Stimulated activated CD8-positive, alpha-beta memory T cell treated with anti-CD3 and anti-CD28 coated beads, Interleukin-15, amount 100 ng/mL, for 1 hour (primary cell): ENCODE data around the gene HID1.
A peak's percentile ranks its signal among the peaks of the same experiment; 100 is the strongest.

Experiments used
- DNase-seq: peaks from one replicate; pipeline ENCODE4 v3.0.0-alpha.2; 2020; ENCODE audit warnings: low read depth

The HID1 gene

DNA sequence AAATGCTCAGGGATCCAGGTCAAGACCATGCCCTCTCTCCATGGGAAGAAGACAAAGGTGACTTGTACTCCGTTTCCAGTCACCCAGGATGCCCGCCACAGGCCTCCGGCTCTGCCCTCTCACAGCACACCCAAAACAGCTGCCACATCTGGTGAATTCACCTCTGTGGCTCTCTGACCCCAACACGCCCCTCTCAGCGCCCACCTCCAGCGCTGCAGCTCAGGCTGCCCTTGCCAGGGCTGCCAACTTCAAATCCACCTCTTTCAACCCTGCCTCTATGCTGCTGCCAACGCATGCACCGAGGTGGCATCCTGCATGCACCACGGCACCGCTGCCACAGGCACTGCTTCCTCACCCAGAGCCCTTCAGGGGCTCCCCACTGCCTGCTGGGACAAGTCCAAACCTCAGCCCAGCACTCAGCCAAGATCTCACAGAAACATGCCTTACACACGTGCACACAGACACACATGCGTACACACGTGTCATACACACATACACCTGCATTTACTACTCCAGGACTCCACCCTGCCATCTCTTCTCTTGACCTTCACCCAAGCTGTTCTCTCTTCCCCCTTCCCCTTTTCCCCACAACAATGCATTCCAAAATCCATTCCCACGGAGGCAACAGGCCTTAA is 7.5 kb downstream of the HID1 start:
- DNase-seq, result no peak

DNA sequence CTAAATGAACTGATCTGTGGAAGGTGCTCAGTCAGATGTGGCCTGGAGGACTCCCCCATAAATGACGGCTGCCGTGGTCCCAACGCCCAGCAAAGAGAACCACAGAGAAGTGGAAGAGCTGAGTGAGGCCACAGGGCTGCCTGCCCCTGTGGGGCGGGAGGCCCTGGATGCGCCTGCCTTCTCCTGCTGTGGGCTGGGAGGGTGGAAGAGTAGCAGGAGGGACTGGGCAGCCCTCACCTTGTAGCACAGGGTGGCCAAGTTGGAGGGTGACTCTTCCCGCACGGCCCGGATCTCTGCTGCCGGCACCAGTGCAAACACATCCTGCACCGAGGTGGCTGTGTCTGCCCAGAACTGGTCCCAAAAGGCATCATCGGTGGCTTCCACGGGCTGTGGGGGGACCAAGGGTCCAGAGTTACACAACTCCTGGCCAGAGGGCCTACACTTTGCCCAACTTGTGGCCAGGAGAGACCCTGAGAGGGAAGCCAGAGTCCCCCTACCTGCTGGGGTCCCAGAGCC is 8.3 kb downstream of the HID1 start:
- DNase-seq, result no peak

DNA sequence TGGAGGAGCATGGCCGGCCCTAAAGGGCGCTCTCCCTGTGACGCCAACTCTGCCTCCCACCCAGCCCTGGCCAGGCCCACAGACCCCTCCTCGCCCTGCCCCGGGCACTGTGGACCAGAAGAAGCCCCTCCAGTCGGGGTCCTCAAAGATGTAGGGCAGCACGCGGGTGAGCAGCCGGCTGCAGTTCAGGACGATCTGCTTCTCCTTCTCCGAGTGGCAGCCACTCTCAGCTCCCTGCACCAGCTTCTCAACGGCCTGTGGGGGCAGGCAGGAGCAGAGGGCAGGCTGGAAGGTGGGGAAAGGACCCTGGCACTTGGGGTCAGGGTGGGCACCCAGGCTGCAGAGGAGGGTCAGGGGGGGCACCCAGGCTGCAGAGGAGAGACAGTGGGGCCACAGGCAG is 8.9 kb downstream of the HID1 start:
- no peak for DNase-seq

DNA sequence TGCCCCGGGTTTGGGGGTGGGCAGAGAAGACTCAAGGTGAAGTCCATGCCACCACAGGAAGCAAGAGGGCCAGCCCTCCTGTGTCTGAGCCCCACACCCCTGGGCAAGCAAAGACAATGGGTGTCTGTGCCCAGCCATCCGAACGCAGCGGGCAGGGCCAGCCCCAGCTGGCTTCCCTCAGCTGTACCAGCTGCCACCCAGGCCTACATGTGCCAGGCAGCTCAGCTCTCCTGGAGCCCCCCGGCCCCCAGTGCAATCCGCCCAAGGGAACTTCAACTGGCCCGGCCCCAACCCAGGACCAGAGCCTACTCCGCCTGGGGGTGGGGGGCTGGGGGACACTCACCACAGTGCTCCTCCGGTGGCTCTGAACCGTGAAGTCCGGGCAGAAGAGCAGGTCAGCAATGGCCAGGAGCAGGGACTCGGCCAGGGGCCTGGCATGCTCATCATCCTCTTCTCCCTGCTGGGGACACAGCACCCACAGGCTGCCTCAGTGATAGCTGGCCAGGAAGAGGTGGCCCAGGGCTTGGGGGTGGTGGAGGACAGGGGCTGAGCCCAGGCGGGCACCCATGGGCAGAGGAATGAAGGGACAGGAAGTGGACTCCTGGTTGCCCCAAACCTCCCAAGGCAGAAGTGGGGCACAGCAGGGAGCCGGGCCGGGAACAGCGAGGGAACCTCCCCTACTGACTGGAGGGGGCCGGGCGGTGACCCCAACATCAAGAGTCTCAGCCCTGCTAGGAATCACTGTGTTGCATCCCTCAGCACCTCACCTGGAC is 9.8 kb downstream of the HID1 start:
- DNase-seq, result no peak

DNA sequence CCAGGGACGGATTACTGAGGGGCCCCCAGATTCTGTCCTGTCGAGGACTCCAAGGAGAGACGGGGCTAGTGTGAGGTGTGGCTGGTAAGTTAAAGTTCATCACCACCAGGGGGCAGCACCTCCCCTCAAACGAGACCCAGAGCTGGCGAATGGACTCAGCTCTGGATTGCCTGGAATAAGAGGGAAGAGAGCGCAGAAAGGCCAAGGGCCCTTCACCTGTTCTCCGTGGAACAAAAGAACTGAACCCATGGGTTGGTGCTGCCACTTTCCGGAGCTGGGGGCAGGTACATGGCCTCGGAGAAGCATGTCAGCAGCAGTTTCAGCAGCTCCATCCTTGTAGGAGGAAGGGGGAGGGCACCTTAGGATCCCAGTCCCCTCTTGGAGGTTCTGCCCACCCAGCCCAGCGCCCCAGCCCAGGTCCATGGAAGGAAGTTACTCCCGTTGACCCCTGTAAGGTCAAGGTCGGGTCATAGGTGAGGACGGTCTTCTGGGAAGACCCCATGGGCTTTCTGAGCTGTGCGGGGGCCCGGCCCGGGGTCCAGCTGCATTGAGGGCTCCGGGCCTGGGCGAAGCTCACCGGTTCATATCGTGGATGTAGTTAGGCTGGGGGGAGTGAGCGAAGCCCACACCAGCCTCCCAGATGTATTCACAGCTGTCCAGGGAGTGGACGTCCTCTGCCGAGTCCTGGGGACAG is 10.8 kb downstream of the HID1 start:
- DNase-seq, result peak; percentile 81

DNA sequence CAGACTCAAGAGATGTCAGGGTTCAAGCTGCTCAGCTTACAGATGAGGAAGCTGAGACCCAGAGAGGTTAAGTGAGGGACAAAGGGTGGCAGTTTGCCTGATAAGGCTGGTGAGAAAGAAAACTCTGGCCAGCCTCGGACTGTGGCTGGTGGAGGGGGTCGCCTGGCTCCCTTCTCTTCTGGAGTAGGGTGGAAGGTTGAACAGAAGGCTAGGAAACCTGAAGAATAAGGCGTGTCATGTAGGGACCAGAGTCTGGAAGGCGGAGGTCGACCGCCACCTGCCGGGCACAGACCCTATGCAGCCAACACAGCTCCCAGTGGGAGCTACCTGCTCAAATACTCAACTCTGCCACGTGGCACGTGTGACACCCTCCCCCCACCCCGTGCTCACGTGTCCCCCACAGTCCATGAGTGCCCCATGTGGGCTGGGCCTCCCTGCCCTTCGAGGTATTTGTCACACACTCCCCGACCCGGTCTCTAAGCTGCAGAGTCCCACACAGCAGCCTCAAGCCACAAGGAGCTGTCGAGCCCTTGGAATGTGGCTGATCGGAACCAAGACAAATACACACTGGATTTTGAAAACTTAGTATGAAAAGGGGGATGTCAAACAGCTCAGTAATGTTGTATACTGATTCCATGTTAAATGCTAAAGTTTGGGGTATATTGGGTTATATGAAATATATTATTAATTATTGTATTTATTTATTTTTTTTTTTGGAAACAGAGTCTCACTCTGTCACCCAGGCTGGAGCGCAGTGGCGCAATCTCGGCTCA is 11.8 kb downstream of the HID1 start:
- no peak for DNase-seq

DNA sequence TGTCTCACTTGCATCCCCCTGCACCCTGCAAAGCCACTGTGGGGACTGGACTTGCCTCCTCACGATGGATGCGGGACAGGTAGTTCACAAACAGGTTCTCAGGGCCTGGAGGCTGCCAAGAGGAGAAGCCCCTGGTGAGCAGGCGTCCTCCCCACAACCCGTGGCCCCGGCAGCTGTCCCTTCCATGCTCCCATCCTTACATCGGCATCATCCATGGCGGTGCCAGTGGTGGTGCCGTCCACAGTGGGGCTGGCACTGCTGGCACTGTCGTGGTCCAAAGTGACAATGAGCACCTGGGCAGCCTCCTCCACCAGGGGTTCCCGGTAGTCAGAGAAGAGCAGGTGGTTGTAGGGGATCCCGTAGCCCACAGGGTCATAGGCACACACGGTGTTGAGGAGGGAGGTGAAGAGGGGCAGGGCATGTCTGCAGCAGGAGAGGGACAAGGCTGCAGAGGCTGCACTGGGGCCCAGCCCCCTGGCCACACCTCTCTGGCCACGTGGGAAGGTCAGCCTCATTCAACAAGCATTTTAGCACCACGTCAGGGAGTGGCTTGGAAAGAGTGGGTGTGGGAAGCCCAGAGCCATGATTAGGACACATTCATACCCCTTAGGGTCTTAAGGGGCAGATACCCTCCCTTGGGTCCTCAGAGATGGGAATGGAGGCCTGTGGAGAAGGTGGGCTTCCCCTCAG is 12.6 kb downstream of the HID1 start:
- DNase-seq, result no peak

DNA sequence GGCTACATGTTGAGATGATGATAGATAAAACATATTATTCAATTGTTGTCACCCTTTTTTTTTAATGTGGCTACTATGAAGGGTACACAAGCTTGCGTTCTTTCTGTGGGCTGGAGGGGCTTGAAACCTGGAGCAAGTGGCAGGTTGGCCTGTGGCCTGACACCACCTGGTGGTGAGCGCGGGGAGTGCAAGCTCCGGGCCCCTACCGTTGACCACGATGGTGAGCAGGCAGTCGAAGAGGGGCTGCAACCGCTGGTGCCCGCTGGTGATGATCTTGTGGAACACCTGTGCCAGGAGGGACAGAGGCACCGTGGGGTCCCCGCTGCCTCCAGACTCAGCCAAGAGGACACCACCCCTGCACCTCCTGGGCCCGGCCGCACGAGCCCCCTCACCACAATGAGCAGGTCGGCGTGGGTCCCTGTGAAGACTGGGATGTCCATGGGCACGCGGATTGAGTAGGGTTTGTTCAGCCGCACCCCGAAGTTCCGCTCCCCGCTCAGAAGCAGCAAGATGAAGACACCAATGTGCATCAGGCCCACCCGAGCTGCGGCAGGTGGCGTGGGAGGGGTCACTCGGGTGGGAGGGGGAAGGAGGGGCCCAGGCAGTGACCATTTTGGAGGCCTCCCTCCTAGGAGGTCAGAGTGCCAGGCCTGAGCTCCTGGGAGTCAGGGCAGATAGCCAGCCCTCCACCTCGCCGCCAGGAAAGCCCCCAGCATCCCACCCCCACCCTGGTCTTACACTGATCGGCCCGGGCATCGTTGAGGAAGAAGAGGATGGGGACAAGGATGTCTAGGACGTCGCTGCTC is 14.4 kb downstream of the HID1 start:
- DNase-seq, result peak; percentile 73

DNA sequence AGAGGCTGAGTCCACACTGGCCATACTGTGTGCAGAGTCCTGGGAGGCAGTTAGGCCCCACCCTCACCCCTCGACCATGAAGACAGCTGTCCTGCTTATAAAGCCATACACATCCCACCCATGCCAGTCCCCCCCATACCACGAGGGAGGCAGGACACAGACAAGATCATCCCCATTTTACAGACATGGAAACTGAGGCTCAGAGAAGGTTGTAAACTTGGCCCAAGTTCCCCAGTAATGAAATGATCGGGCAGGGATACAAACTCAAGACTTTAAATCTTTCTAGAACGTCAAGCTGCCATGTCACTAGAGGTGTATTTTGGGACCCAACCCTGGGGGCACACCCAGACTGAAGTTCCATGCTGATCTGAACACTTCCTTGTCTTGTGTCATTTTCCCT is 16.5 kb downstream of the HID1 start:
- no peak for DNase-seq

DNA sequence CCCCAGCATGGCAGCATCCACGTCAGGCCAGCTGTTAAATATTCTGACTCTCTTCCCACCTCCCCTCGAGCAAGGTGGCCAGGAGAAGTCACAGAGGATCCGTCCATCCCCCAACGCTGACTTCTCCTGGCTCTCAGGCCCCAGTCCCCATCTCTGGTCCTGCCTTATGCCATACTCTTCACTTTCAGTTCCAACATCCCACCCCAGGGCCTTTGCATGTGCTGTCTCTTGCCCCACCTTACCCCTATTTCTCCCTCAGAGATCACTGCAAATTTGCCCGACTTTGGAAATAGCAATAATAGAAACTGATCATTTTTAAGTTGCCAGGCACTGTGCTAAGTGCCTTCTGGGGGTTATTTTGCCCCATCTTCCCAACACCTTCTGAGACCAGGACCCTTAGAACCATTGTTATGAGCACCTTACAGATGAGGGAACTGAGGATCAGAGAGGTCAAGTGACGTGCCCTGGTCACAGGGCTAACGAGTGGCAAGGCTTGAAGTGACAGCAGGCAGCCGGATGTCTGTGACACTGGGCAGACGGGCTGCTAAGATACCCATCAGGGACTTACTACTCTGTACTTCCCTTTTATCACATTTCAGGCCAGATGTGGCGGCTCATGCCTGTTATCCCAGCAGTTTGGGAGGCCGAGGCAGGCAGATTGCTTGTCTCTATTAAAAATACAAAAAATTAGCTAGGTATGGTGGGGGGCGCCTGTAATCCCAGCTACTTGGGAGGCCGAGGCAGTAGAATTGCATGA is 17.7 kb downstream of the HID1 start:
- no peak for DNase-seq

DNA sequence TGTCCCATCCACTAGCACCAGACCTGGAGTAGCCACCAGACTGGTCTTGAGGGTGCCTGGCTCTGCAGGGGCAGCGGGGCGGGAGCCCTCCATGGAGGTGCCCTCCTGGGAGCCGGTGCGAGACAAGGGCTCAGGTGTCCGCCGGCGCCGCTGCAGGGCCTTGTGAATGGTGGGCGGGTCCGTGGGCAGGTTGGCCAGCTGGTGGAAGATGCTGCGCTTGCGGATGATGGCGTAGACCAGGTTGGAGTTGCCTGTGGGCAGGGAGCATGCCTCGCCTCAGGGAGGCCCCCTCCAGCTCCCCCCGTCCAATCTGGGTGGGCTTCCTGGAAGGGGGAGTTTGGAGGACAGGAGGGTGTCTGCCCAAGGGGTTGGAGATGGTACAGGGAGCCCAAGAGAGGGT is 18.4 kb downstream of the HID1 start:
- DNase-seq, result no peak

DNA sequence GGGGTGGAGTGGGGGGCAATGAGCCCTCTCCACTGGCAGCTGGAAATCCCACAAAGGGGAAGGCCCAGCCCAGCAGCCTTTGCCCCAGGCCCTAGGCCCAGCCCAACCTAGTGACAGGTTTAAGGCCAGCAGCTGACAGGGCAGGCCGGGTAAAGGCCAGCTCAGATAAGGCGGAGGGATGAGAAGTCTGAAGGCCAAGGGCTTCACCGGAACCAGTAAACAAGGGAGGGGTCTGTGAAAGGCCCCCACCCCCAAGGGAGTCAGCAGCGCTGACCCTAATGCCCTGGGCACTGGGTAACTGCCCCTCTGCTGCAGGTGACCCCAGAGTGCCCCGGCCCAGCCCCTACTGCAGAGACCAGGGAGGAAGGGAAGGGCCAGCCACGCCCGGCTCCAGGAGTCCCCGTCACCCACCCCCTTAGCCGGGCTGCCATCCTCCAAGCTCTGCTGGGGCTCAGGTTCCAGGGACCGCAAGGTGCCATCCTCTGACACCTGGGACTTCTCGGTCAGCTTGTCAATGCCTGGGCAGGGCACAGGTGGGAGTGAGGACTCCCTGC is 19.3 kb downstream of the HID1 start:
- DNase-seq, result no peak

DNA sequence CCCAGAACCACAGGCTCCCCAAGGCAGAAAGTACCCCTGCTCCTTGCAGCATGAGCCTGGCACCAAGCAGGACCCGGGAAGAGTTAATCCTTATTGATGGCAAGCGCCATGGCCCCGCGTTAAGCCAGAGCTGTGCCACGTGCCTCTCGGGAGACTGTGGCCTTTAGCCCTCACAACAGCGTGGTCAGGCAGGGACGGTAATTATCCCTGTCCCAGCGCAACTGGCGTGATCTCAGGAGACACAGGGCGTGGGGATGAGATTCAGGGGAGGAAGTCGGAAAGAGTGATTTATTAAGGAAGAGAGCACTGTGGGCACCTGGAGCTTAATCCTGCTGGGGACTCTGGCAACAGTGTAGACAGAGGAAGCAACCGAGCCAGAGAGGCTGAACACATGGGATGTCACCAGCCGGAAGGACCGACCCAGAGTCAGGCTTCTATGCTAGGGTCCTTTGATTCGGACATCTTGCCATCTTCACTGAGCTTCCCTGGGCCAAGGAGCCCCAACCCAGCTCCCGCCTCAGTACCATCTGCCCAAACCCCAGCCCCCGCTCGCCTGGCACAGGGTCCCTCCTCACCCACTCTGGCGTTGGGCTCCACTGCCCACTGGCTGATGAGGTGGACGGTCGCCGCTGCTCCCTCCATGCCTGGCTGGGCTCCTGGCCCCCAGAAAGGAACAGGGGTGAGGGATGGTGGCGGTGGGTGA is 20.0 kb downstream of the HID1 start:
- DNase-seq, result no peak

DNA sequence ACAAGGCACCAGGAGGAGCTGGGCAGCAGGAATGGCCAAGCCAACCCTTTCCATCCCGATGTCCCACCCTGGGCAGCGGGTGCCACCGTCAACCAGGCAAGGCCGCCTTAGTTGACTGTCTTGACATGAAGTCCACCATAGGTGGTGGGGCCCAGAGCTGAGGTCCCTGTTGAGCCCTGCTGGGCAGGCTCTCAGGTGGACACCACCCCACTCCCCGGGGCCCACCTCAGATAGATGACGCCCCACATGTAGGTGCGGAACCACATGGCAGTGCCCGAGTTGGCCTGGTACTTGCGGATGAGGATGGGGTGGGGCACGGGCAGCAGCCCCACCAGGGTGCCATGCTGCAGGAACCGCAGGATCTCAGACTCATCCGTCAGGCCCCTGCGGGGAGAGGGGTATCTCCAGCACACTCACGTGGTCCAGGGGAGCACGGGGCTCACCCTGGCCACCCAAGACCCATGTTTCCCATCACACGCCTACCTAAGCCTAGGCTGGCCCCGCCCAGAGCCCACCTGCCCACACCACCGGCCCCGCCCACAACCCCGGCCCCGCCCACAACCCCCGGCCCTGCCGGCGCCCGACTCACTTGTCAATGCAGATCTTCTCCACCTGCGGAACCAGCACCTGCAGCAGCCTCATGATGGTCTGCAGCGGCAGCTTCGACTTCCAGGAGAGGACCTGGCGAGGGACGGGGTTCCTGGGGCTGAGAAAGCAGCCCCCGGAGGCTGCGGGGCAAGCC is 20.7 kb downstream of the HID1 start:
- DNase-seq, result no peak

DNA sequence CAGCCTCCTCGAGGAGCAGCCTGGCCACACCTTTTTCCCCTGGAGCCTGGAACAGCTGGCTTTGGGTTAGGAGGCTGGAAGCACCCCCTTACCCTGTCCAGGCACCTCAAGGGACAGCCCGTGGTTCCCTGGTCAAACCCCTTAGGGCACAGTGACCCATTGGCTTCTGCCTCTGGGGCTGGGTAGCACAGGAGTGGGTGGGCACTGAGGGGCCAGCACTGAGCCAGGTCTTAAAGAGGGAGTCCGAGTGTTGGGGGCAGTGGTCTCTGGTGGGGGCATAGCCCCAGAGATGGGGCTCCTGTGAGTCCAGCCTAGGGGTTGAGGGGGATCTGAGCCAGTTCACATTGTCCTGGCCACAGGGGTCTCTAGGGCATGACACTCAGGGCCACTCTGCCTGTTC is 21.5 kb downstream of the HID1 start:
- no peak for DNase-seq

DNA sequence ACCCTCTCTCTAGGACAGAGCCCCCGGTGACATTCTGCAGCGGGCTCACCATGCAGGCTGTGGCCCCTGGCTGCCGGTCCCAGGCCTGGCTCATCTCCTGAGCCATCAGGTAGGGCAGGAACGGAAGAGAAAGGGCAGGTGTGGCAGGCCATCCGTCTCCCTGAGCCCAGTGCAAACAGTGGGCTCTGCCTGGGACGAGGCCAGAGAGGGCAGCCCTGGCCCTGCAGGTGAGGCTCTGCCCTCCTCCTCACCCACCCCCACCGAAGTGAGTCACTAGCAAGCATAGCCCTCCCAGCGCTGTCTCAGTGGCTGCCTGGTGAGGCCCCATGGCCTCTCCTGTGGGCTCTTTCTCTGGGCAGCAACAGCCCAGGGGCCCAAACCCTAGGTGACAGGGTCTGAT is 22.4 kb downstream of the HID1 start:
- no peak for DNase-seq

DNA sequence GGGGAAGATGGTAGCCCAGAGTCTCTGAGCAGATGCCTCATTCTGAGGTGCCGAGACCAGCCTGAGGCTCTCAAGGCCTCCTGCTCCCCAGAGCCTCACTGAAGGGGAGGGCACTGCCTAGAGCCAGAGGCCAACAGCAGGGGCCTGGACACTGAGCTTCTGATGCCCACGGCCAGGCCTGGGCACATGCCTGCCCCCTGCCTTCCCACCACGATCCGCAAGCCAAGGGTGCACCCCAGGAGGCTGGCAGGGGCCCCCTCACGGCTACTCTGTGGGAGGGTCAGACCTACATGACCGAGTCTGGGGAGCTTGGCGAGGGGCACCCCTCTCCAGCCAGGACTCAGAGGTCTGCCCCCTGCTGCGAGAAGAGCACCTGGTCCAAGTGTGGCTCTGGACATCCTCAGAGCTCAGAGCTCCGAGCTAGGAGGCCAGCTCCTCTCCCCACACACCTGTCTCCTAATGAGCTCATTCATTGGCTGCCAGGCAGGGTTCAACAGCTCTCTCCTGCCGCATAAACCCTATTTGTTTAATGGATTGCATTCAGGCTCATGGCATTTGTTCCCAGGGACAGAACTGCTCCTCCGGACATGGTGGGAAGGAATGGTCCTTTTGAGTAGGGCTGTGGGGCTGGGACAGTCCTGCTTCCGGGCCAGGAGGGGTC is 23.0 kb downstream of the HID1 start:
- DNase-seq, result no peak
